Endothelial cell of umbilical vein (primary cell): Measurements from ENCODE around the gene RNF10.

Experiments
- CTCF ChIP-seq, 2 donors: IDR thresholded peaks; 1 replicate in 1 of 2; 2 replicates in 1 of 2; pipeline ENCODE4 v1.5.1; 2011; ENCODE audit warnings: low read length in 2 of 2, mild to moderate bottlenecking in 2 of 2, moderate library complexity in 2 of 2, control low read depth in 1 of 2, inconsistent platforms in 1 of 2, low read depth in 1 of 2; ENCODE audit not compliant: insufficient read depth in 1 of 2; ENCODE audit errors: extremely low read depth in 1 of 2
- EZH2 ChIP-seq: IDR thresholded peaks from 2 replicates; pipeline ENCODE4 v1.6.1; 2012; ENCODE audit warnings: borderline replicate concordance, low read depth, mild to moderate bottlenecking, moderate library complexity, low read length, inconsistent platforms; ENCODE audit not compliant: severe bottlenecking
- JUN ChIP-seq: IDR thresholded peaks from 2 replicates; pipeline ENCODE4 v1.6.1; 2011; ENCODE audit warnings: borderline replicate concordance, low read depth; ENCODE audit not compliant: insufficient read length, insufficient read depth
- POLR2A ChIP-seq: IDR thresholded peaks from 2 replicates; pipeline ENCODE4 v1.6.1; 2012; ENCODE audit warnings: low read depth, mild to moderate bottlenecking, control low read depth, low read length

- no peak for TF ChIP-seq EZH2
- no peak for TF ChIP-seq CTCF (IDR thresholded peaks at IDR 0.05; ENCODE audit: extremely low read depth in 1 of 2, insufficient read depth in 1 of 2, low read depth in 1 of 2, low read length in 2 of 2)
- peak; percentile 88 for TF ChIP-seq POLR2A
- no peak for TF ChIP-seq JUN
Measured at GRCh38 chr12:120528861-120529525, 5.2 kb upstream of the RNF10 start, which contains the start of gene COQ5.
